Measurements from ENCODE around the gene SMPX. TPM values are rescaled to one million over a fixed set of nuclear protein-coding genes. Genes with fewer than 3 reads are reported as not detected.
A peak's percentile ranks its signal among the peaks of the same experiment; 100 is the strongest.

The SMPX gene
- total and polyA plus RNA-seq, 4 donors, result 0.09 to 0.10 TPM; not detected in 2

DNA sequence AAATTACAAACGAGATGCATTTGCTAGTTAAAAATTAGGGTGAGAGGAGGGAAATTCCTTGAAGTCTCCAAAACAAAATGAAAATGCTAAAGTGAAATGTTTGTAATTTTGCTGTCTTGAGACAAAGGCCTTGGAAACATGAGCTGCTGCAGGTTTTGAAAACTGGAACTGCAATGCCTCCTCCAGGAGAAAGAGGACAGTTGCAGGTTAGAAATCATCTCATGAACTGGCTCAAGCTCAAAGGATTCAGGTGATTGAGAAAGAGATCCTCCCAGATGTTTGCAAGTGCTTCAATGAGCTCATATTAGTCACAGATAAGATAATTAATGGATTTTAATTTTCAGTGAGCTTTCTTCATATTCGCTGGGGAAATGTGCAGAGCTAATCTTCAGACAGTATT, 32.4 kb downstream of the SMPX start:
- WGBS, result 11% methylated on average over 2 of the region's 2 CpGs

DNA sequence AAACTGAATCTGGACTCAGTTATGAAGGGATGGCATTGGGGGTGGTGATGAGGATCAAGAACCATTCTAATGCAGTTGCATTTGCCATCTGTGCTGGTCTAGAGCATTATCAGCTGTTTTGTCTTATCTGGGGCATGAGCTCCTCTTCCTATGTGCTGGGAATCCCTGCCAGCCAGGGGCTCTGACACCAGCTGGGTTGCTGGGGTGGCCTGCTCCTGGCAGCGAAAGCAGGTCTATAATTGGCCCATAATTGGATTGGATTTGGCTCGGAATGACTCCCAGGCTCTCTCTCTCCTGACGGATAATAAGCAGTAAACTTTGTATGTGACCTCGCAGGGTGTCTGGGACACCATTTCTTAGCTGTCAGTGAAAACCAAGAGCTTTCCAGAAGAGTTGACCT, 34.1 kb downstream of the SMPX start:
- WGBS, result 79% methylated on average over 4 of the region's 4 CpGs
- H3K4me3 ChIP-seq (ENCODE audit: low read depth in 1 of 3, low read length in 3 of 3), result no peak overlapping the region
- H3K27ac ChIP-seq (ENCODE audit: low read depth in 1 of 2, low read length in 2 of 2), result no peak overlapping the region
- TF ChIP-seq EGR1 (IDR thresholded peaks at IDR 0.05; ENCODE audit: low read depth in 2 of 2), result no peak
- TF ChIP-seq, protein P1, sequence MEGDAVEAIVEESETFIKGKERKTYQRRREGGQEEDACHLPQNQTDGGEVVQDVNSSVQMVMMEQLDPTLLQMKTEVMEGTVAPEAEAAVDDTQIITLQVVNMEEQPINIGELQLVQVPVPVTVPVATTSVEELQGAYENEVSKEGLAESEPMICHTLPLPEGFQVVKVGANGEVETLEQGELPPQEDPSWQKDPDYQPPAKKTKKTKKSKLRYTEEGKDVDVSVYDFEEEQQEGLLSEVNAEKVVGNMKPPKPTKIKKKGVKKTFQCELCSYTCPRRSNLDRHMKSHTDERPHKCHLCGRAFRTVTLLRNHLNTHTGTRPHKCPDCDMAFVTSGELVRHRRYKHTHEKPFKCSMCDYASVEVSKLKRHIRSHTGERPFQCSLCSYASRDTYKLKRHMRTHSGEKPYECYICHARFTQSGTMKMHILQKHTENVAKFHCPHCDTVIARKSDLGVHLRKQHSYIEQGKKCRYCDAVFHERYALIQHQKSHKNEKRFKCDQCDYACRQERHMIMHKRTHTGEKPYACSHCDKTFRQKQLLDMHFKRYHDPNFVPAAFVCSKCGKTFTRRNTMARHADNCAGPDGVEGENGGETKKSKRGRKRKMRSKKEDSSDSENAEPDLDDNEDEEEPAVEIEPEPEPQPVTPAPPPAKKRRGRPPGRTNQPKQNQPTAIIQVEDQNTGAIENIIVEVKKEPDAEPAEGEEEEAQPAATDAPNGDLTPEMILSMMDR (IDR thresholded peaks at IDR 0.05; ENCODE audit: low read depth, low read length, missing input control), result no peak
- TF ChIP-seq SP1 (IDR thresholded peaks at IDR 0.05), result no peak
- TF ChIP-seq FOXA2 (IDR thresholded peaks at IDR 0.05), result no peak
- TF ChIP-seq NR2F2 (IDR thresholded peaks at IDR 0.05), result no peak
- TF ChIP-seq HNF4G (IDR thresholded peaks at IDR 0.05), result no peak
- TF ChIP-seq YY1 (IDR thresholded peaks at IDR 0.05), result no peak
- TF ChIP-seq, protein P2, sequence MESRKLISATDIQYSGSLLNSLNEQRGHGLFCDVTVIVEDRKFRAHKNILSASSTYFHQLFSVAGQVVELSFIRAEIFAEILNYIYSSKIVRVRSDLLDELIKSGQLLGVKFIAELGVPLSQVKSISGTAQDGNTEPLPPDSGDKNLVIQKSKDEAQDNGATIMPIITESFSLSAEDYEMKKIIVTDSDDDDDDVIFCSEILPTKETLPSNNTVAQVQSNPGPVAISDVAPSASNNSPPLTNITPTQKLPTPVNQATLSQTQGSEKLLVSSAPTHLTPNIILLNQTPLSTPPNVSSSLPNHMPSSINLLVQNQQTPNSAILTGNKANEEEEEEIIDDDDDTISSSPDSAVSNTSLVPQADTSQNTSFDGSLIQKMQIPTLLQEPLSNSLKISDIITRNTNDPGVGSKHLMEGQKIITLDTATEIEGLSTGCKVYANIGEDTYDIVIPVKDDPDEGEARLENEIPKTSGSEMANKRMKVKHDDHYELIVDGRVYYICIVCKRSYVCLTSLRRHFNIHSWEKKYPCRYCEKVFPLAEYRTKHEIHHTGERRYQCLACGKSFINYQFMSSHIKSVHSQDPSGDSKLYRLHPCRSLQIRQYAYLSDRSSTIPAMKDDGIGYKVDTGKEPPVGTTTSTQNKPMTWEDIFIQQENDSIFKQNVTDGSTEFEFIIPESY (IDR thresholded peaks at IDR 0.05), result no peak
- TF ChIP-seq, protein P3, sequence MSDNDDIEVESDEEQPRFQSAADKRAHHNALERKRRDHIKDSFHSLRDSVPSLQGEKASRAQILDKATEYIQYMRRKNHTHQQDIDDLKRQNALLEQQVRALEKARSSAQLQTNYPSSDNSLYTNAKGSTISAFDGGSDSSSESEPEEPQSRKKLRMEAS (IDR thresholded peaks at IDR 0.05), result no peak
- TF ChIP-seq RAD21 (IDR thresholded peaks at IDR 0.05), result no peak
- TF ChIP-seq, protein P4, sequence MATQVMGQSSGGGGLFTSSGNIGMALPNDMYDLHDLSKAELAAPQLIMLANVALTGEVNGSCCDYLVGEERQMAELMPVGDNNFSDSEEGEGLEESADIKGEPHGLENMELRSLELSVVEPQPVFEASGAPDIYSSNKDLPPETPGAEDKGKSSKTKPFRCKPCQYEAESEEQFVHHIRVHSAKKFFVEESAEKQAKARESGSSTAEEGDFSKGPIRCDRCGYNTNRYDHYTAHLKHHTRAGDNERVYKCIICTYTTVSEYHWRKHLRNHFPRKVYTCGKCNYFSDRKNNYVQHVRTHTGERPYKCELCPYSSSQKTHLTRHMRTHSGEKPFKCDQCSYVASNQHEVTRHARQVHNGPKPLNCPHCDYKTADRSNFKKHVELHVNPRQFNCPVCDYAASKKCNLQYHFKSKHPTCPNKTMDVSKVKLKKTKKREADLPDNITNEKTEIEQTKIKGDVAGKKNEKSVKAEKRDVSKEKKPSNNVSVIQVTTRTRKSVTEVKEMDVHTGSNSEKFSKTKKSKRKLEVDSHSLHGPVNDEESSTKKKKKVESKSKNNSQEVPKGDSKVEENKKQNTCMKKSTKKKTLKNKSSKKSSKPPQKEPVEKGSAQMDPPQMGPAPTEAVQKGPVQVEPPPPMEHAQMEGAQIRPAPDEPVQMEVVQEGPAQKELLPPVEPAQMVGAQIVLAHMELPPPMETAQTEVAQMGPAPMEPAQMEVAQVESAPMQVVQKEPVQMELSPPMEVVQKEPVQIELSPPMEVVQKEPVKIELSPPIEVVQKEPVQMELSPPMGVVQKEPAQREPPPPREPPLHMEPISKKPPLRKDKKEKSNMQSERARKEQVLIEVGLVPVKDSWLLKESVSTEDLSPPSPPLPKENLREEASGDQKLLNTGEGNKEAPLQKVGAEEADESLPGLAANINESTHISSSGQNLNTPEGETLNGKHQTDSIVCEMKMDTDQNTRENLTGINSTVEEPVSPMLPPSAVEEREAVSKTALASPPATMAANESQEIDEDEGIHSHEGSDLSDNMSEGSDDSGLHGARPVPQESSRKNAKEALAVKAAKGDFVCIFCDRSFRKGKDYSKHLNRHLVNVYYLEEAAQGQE (IDR thresholded peaks at IDR 0.05), result no peak
- TF ChIP-seq HNF4A (conservative IDR thresholded peaks at IDR 0.05), result no peak
- TF ChIP-seq, protein P5, sequence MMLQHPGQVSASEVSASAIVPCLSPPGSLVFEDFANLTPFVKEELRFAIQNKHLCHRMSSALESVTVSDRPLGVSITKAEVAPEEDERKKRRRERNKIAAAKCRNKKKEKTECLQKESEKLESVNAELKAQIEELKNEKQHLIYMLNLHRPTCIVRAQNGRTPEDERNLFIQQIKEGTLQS (IDR thresholded peaks at IDR 0.05), result no peak
- no peak for TF ChIP-seq FOXA1 (IDR thresholded peaks at IDR 0.05)
- TF ChIP-seq JUND (IDR thresholded peaks at IDR 0.05), result no peak
- H3K36me3 ChIP-seq (ENCODE audit: control insufficient read depth in 4 of 4, insufficient read depth in 3 of 4, low read depth in 1 of 4, low read length in 3 of 4), result no peaks in the 10 kb centered on the region
- H3K4me1 ChIP-seq (ENCODE audit: control insufficient read depth in 4 of 4, insufficient read depth in 4 of 4, low read length in 3 of 4), result no peaks in the 10 kb centered on the region
- no peaks in the 10 kb centered on the region for H3K9me3 ChIP-seq (ENCODE audit: control insufficient read depth in 4 of 4, low read length in 3 of 4)
- no peaks in the 10 kb centered on the region for H3K27me3 ChIP-seq (ENCODE audit: control insufficient read depth in 4 of 4, insufficient read depth in 4 of 4, low read length in 3 of 4)
- DNase-seq (ENCODE audit: low spot score), result no peak
- H3K9ac ChIP-seq (ENCODE audit: low read depth in 1 of 2, low read length in 2 of 2), result no peak overlapping the region

More for the DNA sequence above, 32.4 kb downstream of the SMPX start:
- Histone ChIP-seq H3K9ac (ENCODE audit: low read depth in 1 of 2, low read length in 2 of 2) (no peak overlapping the region), H3K9me3 (ENCODE audit: control insufficient read depth in 4 of 4, low read length in 3 of 4) (no peaks in the 10 kb centered on the region), H3K27ac (ENCODE audit: low read depth in 1 of 2, low read length in 2 of 2) (no peak overlapping the region), H3K27me3 (ENCODE audit: control insufficient read depth in 4 of 4, insufficient read depth in 4 of 4, low read length in 3 of 4) (no peaks in the 10 kb centered on the region), H3K36me3 (ENCODE audit: control insufficient read depth in 4 of 4, insufficient read depth in 3 of 4, low read depth in 1 of 4, low read length in 3 of 4) (no peaks in the 10 kb centered on the region), H3K4me1 (ENCODE audit: control insufficient read depth in 4 of 4, insufficient read depth in 4 of 4, low read length in 3 of 4) (no peaks in the 10 kb centered on the region), H3K4me3 (ENCODE audit: low read depth in 1 of 3, low read length in 3 of 3) (no peak overlapping the region)
- DNase-seq (ENCODE audit: low spot score), result no peak
- TF ChIP-seq NR2F2 (IDR thresholded peaks at IDR 0.05) (no peak), HNF4G (IDR thresholded peaks at IDR 0.05) (no peak), FOXA2 (IDR thresholded peaks at IDR 0.05) (no peak), YY1 (IDR thresholded peaks at IDR 0.05) (no peak), RAD21 (IDR thresholded peaks at IDR 0.05) (peak; percentile 73 to 82), HNF4A (conservative IDR thresholded peaks at IDR 0.05) (peak in 1 of 2 donors; percentile 13)
- TF ChIP-seq, protein P5 (IDR thresholded peaks at IDR 0.05), result no peak
- TF ChIP-seq, protein P3 (IDR thresholded peaks at IDR 0.05), result no peak
- TF ChIP-seq, protein P1 (IDR thresholded peaks at IDR 0.05; ENCODE audit: low read depth, low read length, missing input control), result peak; percentile 41

All from liver (tissue), 9 donors.